Stimulated activated naive CD8-positive, alpha-beta T cell treated with anti-CD3 and anti-CD28 coated beads, Interleukin-15, Interleukin-2, amounts not matched to agents 100 U/mL and 50 U/mL, for 24 hours (primary cell): Measurements from ENCODE around the gene SELENOI.

Source experiments
- ATAC-seq: fragments of 150-1000 bp; cut with Tn5 transposase; one replicate; pipeline ENCODE4 v1.10.0; 2021
- DNase-seq: peaks from one replicate; pipeline ENCODE4 v3.0.0; 2021

Gene SELENOI

DNA sequence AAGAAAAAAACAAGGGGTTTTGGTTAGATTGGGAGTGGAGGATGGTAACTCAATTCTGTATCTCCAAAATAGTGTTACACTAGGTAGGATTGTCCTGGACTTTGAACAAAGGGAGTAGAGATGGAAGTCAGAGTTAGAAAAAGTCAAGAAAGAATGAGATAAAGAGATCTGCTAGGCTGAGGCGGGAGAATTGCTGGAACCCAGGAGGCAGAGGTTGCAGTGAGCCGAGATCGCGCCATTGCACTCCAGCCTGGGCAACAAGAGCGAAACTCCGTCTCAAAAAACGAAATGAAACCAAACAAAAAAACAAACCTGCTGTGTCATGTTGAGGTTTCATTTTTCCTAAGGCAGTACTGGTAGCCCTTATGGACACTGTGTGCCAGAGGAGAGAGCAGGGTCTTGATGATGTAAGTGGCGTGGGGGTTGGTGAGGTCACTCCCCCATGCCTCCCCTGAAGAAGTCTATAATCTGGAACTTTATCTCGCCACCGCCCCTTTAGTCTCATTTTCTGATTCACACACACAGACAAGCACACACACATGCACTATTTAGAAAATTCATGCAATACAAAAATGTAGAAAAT, 66.2 kb downstream of the SELENOI start:
- ATAC-seq (peak; percentile 68), DNase-seq (peak; percentile 11)

DNA sequence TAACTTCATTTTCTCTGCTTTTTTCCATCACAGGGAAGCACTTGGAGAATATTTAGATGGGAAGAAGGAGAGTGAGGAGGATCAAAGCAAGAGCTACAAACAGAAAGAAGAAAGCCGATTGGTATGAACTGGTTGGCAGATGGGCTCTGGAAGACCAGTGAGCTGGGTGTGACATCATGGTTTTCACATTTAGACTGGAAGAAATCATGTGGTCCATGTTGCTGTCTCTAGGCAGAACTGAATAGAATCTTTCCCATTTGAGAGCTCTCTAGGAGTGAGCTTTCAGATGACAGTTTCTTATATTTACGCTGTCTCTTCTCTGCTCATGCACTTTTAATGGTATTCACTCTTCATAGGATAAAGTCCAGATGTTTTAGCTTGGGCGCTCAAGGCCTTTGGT, 68.4 kb downstream of the SELENOI start:
- no peak for DNase-seq
- no peak for ATAC-seq

- no peak for ATAC-seq
- DNase-seq, result no peak
Observed at GRCh38 chr2:26421961-26422360, 76.0 kb downstream of the SELENOI start.

- ATAC-seq (no peak), DNase-seq (no peak)
Observed at GRCh38 chr2:26422947-26423629, 77.1 kb downstream of the SELENOI start.

GRCh38 chr2:26423750-26424149, 77.8 kb downstream of the SELENOI start:
- DNase-seq, result no peak
- no peak for ATAC-seq

- ATAC-seq, result no peak
- no peak for DNase-seq
Observed at GRCh38 chr2:26424221-26424620, 78.3 kb downstream of the SELENOI start.

GRCh38 chr2:26428846-26429245, 82.9 kb downstream of the SELENOI start:
- ATAC-seq, result no peak

DNA sequence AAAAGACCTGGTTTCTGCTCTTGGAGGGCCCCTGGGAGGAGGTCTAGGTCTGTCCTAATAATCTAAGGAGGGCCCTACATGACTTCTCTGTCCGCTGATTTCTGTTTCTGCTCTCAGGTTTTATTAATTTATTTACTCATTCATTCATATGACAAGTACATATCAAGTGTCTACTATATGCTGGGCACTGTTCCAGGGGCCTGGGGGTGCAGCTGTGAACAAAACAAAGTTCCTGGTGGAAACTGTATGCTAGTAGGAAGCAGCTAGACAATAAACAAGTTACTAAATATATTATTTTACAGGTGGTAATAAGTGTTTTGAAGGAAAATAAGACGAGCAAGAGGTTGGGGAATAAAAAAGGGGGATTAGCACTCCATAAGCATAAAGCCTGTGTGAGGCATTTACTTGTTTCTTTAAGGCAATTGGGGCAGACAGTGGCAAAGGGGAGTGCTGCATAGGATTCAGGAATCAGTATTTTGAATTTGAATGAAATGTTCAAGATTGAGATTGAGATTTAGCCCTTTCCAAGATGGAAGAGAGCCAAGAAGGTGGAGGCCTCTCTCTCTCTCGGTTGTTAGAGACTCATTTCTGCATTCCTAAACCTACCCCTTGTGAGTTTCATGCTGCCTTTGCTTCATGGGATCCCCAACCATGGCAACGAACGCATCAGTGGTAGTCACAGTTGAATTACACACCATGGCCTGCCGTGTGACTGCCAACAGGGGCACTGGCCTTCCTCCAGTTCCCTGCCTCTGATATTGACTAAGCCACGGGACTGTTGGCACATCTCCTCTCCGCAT, 84.0 kb downstream of the SELENOI start:
- no peak for ATAC-seq
- DNase-seq, result no peak

More at GRCh38 chr2:26428846-26429245, 82.9 kb downstream of the SELENOI start:
- no peak for DNase-seq

- DNase-seq (no peak), ATAC-seq (no peak)
Observed at GRCh38 chr2:26430826-26431225, 84.9 kb downstream of the SELENOI start.

DNA sequence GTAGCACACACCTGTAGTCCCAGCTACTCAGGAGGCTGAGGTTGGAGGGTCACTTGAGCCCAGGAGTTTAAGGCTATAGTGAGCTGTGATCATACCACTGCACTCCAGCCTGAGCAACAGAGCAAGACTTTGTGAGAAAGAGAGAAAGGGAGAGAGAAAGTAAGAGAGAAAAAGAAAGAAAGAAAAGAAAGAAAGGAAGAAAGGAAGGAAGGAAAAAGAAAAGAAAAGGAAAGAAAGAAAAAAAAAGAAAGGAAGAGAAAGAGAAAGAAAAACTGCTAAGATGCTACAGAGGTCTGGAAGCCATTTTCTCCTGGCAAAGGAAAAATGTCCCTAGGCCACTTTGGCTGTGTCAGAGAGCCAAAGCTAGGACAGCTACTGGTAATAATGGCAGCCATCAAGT, 86.4 kb downstream of the SELENOI start:
- DNase-seq (no peak), ATAC-seq (no peak)

DNA sequence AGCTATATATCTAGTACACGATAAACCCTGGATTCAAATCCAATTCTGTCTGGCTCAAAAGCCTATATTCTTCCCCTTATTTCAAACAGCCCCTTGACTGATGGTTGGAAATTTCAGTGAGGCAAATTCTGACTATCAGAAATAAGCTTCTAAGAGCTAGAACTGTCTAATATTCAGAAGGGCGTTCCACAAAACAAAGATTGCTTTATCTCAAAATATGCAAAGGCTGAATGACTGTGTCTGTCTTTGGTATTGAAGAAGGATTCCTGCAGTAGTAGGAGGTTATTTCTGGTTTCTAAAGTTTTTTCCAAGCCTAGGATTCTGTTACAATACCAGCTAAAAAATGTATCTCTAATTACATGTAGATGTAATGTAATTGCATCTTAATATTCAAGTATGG, 86.9 kb downstream of the SELENOI start:
- no peak for DNase-seq
- no peak for ATAC-seq

- no peak for ATAC-seq
- DNase-seq, result no peak
Observed at GRCh38 chr2:26435106-26435505, 89.2 kb downstream of the SELENOI start.

GRCh38 chr2:26438526-26438925, 92.6 kb downstream of the SELENOI start:
- DNase-seq, result no peak
- ATAC-seq, result no peak

- ATAC-seq (no peak), DNase-seq (no peak)
Observed at GRCh38 chr2:26438926-26439325, 93.0 kb downstream of the SELENOI start.

DNA sequence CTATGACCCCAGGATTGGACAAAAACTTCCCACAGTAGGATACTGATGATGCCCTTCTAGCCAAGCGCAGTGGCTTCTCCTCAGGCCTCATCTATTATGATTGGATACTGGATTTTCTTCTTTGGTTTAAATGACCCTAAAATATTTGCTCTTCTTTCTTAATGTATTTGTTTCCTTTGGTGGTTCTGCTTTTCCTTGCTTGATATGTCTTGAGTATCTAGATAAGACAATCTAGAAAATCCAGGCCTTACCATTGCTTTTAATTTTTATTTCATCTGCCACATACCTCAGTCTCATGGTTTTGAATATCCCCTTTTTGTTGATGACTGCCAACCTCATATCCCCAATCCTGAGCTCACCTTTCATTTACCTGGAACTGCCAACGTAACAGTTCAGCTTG, 96.4 kb downstream of the SELENOI start:
- DNase-seq (no peak), ATAC-seq (no peak)

GRCh38 chr2:26442707-26443106, 96.8 kb downstream of the SELENOI start:
- DNase-seq, result no peak
- ATAC-seq, result no peak

DNA sequence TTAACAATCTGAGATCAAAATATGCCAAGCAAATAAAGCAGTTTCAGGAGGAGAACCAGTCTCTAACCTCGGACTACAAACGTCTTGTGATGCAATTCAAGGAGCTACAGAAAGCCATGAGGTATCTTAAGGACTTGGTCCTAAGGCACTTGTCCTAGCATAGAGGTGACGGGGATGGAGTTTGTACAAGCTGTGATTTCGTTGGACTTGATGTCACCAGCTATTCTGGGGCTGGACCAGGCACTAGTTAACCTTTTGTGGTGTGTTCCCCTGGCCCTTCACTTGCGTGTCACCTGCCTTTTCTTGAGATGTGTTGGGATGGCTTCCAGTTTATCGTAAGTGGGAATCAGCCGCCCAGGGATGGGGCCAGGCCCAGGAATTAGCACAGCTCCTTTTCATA, 98.3 kb downstream of the SELENOI start:
- no peak for DNase-seq
- ATAC-seq, result no peak
